Activated CD8-positive, alpha-beta memory T cell treated with anti-CD3 and anti-CD28 coated beads, Interleukin-2, amount 50 U/mL, for 1 hour (primary cell): Measurements from ENCODE around the gene IZUMO4.

Experiments used
- DNase-seq: peaks from one replicate; pipeline ENCODE4 v3.0.0-alpha.2; 2020; ENCODE audit errors: extremely low read depth

IZUMO4 gene

DNA sequence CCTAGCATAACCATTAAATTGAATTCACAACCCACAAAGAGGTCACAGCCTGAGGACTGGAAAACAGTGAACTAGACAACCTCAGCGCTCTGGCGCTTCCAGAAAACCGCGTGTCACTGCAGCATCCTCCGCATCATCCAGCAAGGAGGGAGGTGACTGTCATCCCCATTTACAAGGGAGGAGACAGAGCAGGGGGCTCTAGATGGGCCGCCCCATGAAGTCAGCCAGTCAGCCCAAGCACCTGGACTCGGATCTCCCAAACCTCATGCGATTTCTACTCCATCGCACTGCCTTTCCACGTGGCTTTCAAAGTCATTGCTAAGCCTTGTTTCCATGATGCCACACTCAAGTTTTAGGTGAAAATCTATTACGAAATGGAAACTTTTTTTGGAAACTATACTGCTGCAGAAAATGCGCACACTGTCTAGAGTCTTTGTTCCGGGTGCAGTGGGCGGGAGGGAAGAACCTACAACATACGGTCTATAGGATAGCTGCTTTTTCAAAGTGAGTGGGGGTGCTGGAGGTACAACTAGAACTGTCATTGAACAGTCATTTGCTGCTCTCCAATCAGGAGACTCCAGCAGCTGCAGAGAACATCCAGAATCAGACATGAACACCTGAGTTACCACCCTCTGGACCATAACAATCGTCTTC, 51.9 kb downstream of the IZUMO4 start:
- DNase-seq = no peak
